Stimulated activated CD8-positive, alpha-beta memory T cell treated with anti-CD3 and anti-CD28 coated beads, Interleukin-7, amount 100 ng/mL, for 1 hour (primary cell): ENCODE data around the gene PHF11.
"Not testable (repeated sequence)": the region's sequence is repeated elsewhere in the genome, so short reads cannot be mapped to it uniquely, and the experiment has no call there.

ENCODE experiments used
- DNase-seq, 2 donors: peaks; one replicate each; pipeline ENCODE4 v3.0.0-alpha.2; 2020; ENCODE audit warnings: low read depth in 2 of 2

Gene PHF11

GRCh38 chr13:49546561-49546960 is 50.8 kb downstream of the PHF11 start:
- no peak for DNase-seq

DNA sequence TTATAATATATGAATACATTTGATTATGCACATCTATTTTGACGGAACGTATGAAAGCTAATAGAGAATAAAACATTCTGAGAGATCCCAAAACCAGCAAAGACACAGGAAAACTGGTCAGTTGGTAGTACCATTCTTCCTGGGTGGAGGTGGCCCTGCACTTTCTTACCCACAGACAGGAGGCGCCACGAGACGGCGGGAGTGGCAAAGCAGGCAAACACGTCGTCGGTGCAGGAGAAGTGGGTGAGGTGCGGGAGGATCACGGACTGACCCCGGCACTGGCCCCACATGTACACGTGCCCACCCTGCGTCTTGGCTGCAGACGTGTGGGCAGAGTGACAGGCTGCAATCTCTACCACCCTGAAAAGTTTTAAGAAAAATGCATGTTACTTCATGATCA is 53.5 kb downstream of the PHF11 start:
- DNase-seq: no peak

DNA sequence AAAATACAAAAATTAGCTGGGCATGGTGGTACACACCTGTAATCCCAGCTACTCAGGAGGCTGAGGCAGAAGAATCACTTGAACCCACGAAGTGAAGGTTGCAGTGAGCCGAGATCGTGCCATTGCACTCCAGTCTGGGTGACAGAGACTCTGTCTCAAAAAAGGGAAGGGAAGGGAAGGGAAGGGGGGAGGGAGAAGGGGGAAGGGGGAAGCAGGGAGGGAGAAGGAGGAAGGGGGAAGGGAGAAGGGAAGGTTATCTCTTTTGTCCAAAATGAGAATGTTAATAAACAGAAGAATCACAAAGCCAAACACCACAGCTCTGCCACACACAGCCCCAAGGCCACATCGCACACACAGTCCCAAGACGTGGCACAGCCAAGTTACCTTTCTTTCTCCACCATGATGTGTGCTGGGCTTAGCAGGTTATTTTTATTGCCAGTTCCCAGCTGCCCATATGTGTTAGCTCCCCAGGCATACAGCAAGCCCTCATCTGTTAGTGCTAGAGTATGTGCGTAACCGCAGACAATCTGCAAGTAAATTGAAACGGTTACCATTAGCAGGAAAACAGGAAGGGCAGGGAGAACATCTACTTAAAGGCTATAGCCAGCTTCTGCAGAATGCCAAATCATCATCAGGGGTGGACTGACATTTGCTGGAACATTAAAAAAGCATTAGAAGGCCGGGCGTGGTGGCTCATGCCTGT is 55.3 kb downstream of the PHF11 start:
- DNase-seq: no peak

- no peak for DNase-seq
Measured at GRCh38 chr13:49553888-49554287, 58.1 kb downstream of the PHF11 start.

DNA sequence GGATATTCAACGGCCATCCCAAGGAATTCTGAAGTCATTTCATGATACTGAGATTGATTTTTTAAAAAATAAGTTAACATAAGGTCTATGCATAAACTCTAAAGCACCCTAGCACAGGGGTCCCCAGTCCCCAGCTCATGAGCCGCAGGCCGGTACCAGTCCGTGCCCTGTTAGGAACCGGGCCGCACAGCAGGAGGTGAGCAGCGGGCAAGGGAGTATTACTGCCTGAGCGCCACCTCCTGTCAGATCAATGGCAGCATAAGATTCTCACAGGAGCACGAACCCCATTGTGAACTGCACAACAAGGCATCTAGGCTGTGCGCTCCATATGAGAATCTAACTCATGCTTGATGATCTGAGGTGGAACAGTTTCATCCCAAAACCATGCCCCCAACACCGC is 58.6 kb downstream of the PHF11 start:
- DNase-seq: no peak

- DNase-seq: no peak
Measured at GRCh38 chr13:49559006-49559405, 63.3 kb downstream of the PHF11 start.

DNA sequence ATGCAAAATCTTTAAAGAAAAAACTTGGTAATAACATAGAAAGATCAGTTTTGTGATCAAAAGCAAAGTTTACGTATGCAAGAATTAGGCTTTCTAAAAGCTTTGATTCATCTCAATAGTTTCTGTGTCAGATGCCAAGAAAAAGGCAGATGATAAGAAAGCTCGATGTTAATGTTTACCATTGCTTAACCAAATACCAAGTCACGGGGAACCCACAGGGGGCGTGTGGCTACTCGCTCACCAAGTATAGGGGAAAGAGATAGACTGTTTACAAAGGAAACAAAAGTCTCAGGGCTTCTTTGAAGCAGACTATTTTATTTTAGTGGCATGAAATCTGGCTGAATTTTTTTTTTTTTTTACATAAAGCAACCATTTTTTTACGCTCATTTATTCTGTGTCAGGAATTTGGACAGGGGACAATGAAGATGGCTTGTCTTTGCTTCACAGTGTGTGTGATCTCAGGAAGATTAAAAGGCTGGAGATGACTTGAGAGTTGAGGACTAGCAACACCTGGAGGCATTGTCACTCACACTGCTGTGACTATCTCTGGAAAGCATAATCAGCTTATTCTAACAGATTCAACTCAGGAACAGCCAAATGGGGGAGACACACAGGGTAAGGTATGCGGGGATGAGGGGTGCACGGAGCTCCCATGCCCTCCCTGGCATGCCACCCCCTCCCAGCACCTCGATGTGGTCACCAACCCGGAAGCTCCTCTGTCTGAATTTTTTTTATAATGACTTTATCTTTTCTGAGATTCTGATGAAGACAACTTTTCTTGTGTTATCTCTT is 64.7 kb downstream of the PHF11 start:
- DNase-seq: no peak

DNA sequence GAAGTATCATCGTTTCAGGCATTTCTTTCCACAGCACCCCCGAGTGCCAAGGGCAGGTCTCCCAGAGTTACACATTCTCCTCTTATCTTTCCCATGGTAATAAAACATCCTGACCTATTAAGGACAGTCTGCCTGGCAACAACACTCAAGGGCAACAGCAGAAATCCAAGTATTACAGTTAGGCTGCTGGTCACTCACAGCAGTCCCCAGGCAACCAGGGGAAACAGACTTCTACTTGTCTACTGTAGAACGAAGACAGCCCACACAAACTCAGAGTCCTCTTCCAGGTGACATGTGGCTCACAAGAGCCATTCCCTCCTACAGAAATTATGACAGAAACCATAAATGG is 65.3 kb downstream of the PHF11 start:
- no peak for DNase-seq

DNA sequence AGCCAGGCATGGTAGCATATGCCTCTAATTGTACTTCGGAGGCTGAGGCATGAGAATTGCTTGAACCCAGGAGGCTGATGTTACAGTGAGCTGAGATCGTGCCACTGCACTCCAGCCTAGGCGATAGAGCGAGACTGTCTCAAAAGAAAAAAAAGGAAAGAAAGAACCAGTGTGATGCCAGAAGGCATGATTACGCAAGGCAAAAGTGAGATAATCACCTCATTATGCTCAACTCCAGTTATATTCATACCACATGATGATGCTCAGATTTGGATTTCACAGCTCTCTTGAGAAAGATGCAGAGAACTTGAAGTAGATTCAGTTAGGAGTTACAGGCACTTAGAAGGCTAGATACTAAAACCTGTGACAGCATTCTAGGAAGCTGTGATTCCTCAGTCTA is 67.8 kb downstream of the PHF11 start:
- no peak for DNase-seq

GRCh38 chr13:49565461-49565860 is 69.7 kb downstream of the PHF11 start:
- not testable (repeated sequence) for DNase-seq

- DNase-seq: no peak
Measured at GRCh38 chr13:49566461-49566860, 70.7 kb downstream of the PHF11 start.

DNA sequence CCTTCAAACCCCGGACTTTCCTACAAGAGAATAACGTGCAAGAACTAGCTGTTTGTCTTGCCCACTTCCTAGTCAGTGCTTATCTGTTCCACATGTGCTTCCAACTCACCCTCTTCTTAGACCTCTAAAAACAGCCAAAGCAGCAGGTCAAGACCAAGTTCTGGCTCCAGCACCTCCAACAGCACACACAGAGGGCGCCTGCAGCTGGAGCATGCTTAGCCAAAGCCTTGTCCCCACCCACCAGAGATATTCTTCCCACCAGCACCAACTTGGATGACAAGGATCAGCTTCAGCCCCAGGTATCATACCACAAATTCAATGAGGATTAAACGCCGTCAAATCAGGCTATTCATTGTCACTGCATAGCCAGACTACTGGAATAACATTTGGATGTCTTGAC is 71.7 kb downstream of the PHF11 start:
- no peak for DNase-seq

DNA sequence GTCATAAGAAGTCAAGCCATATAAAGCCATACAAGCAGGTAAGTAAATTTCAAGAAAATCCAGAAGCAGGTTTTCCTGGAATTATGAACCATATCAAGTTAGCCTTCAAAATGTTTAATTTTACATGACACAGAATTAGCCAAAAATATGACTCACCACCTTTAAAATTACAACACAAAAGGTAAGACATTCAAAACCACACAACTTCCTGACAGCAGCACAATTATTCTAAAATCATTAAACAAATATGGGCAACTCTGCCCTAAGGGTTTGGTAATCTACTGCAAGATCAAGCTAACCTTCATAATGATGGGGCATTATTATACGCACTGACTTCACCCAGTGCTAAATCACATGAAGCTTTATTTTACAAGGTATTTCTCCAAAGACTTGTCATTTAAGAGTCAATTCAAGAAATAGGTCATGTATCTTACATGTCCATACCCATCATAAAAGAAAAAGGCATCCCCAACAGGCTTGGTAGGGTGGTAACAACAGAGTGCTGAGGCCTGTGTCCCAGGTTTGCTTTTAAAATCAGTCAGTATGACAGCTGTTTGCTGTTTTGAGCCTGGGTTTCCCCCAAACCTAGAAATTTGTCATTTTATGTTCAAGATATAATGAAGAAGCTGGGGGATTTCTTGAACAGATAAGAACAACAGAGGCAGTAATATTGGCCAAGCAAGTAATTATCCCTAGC is 74.4 kb downstream of the PHF11 start:
- DNase-seq: no peak

DNA sequence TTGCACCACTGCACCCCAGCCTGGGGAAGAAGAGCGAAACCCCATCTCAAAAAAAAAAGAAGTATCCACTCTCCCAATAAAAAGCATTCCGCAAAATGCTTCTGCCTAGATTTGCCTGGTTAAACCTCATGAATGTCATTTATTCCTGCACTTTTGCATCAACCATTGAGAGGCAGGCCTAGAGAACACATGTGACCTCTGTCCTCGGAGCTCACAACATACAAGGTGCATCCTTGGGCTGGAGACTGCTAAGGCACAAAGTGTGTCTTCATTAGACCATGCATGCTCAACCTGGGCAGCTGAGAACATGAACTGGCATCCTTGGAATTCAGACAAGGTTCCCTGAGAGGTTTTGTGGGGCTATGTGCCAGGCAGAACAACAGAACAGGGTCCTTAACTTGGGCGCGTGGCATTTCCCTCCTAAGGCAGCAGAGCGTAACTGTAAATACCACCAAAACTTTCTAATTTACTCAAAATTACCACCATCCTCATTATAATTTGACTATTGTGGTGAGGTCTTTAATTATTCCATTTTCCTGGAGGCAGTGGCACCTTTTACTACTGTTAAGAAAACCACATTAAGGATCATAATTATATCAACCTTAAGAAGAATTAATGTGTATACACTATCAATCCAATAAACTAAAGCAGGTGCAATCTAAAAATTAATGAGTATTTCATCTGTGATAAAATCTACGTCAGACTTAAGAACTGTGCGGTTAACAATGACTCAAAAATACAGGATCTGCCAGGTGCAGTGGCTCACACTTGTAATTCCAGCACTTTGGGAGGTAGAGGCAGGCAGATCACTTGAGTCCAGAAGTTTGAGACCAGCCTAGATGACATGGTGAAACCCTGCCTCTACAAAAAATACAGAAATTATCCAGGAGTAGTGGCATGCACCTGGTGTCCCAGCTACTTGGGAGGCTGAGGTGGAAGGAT is 75.8 kb downstream of the PHF11 start:
- no peak for DNase-seq
